OCI-LY3 (cell line): ENCODE results near the gene PAN3.

Source experiments
- H2AFZ ChIP-seq: fragments of 200-600, 300-600 bp; shearing (Covaris generic); 2 replicates; pipeline ENCODE4 v1.6.0; 2014; ENCODE audit warnings: antibody characterized with exemption, low read depth, low read length
- H3K27ac ChIP-seq: fragments of 200-600, 300-600 bp; sonication (generic); 2 replicates; pipeline ENCODE4 v1.5.1; 2014; ENCODE audit warnings: mild to moderate bottlenecking, low read length, moderate library complexity, mixed read lengths
- H3K27me3 ChIP-seq: fragments of 200-600, 300-600 bp; sonication (generic); 2 replicates; pipeline ENCODE4 v1.6.1; 2014; ENCODE audit warnings: low read depth, low read length, mixed read lengths
- H3K36me3 ChIP-seq: fragments of 200-600, 300-600 bp; sonication (generic); replicated peaks from 2 replicates; pipeline ENCODE3; 2014; ENCODE audit warnings: low read depth, low read length, mixed read lengths
- H3K4me1 ChIP-seq: fragments of 300-600, 200-600 bp; sonication (generic); 2 replicates; pipeline ENCODE4 v1.6.1; 2014; ENCODE audit warnings: low read length, mixed read lengths
- H3K4me2 ChIP-seq: fragments of 200-600, 300-600 bp; sonication (generic); 2 replicates; pipeline ENCODE4 v1.6.1; 2014; ENCODE audit warnings: low read length, mixed read lengths
- H3K4me3 ChIP-seq: fragments of 300-600, 200-600 bp; sonication (generic); 2 replicates; pipeline ENCODE4 v1.5.1; 2014; ENCODE audit warnings: antibody characterized with exemption, mild to moderate bottlenecking, low read length, moderate library complexity
- H3K79me2 ChIP-seq: fragments of 300-600, 200-600 bp; shearing (Covaris generic); 2 replicates; pipeline ENCODE4 v1.6.1; 2014; ENCODE audit warnings: mild to moderate bottlenecking, low read length, mixed read lengths
- H3K9ac ChIP-seq: fragments of 300-600, 200-600 bp; shearing (Covaris generic); 2 replicates; pipeline ENCODE4 v1.6.0; 2014; ENCODE audit warnings: mild to moderate bottlenecking, low read length, moderate library complexity
- H3K9me3 ChIP-seq: fragments of 200-600, 300-600 bp; shearing (Covaris generic); 2 replicates; pipeline ENCODE4 v1.6.1; 2014; ENCODE audit warnings: low read length, mixed read lengths; ENCODE audit not compliant: insufficient read depth
- H4K20me1 ChIP-seq: fragments of 200-600, 300-600 bp; sonication (generic); 2 replicates; pipeline ENCODE4 v1.6.1; 2016; ENCODE audit warnings: low read length, mixed read lengths; ENCODE audit not compliant: insufficient read depth
- CTCF ChIP-seq: fragments of 200-600, 300-600 bp; sonication (generic); IDR thresholded peaks from 2 replicates; pipeline ENCODE4 v1.5.1; 2014; ENCODE audit warnings: antibody characterized with exemption, low read length, low read depth
- EZH2phosphoT487 ChIP-seq: fragments of 200-600 bp; shearing (Covaris generic); IDR thresholded peaks from 2 replicates; pipeline ENCODE4 v1.6.1; 2018; ENCODE audit warnings: antibody characterized with exemption, mixed run types, low read depth

The PAN3 gene

GRCh38 chr13:28166257-28166656 lies 27.9 kb downstream of the PAN3 start:
- Histone ChIP-seq H3K36me3 (no peaks in the 10 kb centered on the region), H3K27me3 (no peaks in the 10 kb centered on the region), H3K9ac (no peak overlapping the region), H3K4me3 (no peak overlapping the region), H3K27ac (no peak overlapping the region), H2AFZ (no peak overlapping the region), H3K79me2 (peaks cover 91% of the 10 kb centered on the region), H4K20me1 (peaks cover 66% of the 10 kb centered on the region), H3K4me1 (no peaks in the 10 kb centered on the region), H3K4me2 (no peak overlapping the region), H3K9me3 (no peaks in the 10 kb centered on the region)
- no peak for TF ChIP-seq CTCF

- no peak overlapping the region for H3K27ac ChIP-seq
- peaks cover 10% of the 10 kb centered on the region for H3K36me3 ChIP-seq
- no peak overlapping the region for H3K4me2 ChIP-seq
- peaks cover 5% of the 10 kb centered on the region for H3K4me1 ChIP-seq
- H3K9me3 ChIP-seq: no peaks in the 10 kb centered on the region
- H3K79me2 ChIP-seq: peaks cover 75% of the 10 kb centered on the region
- H4K20me1 ChIP-seq: peaks cover 46% of the 10 kb centered on the region
- H3K27me3 ChIP-seq: no peaks in the 10 kb centered on the region
- TF ChIP-seq EZH2phosphoT487 (no peak), CTCF (no peak)
- H3K9ac ChIP-seq: no peak overlapping the region
- no peak overlapping the region for H2AFZ ChIP-seq
- H3K4me3 ChIP-seq: no peak overlapping the region
These were observed 32.9 kb downstream of the PAN3 start for GRCh38 chr13:28171266-28171665.

- Histone ChIP-seq H4K20me1 (peaks cover 35% of the 10 kb centered on the region), H3K4me1 (peaks cover 5% of the 10 kb centered on the region), H3K36me3 (peaks cover 16% of the 10 kb centered on the region), H2AFZ (no peak overlapping the region), H3K9ac (no peak overlapping the region), H3K4me3 (no peak overlapping the region), H3K79me2 (peaks cover 59% of the 10 kb centered on the region), H3K9me3 (no peaks in the 10 kb centered on the region), H3K27ac (no peak overlapping the region), H3K4me2 (no peak overlapping the region), H3K27me3 (no peaks in the 10 kb centered on the region)
- TF ChIP-seq CTCF (no peak), EZH2phosphoT487 (no peak)
These were observed 34.6 kb downstream of the PAN3 start for GRCh38 chr13:28172947-28173346.

- TF ChIP-seq CTCF (no peak), EZH2phosphoT487 (no peak)
- Histone ChIP-seq H3K4me3 (no peak overlapping the region), H3K4me1 (peaks cover 5% of the 10 kb centered on the region), H3K27ac (no peak overlapping the region), H3K4me2 (no peak overlapping the region), H4K20me1 (peaks cover 31% of the 10 kb centered on the region), H3K27me3 (no peaks in the 10 kb centered on the region), H3K36me3 (peaks cover 16% of the 10 kb centered on the region), H3K79me2 (peaks cover 51% of the 10 kb centered on the region), H2AFZ (no peak overlapping the region), H3K9me3 (no peaks in the 10 kb centered on the region), H3K9ac (no peak overlapping the region)
These were observed 35.4 kb downstream of the PAN3 start for GRCh38 chr13:28173793-28174192.
